MG63 (cell line): ENCODE measurements around the gene CHST6. TPM values are rescaled to one million over a fixed set of nuclear protein-coding genes. Genes with fewer than 3 reads are reported as not detected.
"Not testable (repeated sequence)": the region's sequence is repeated elsewhere in the genome, so short reads cannot be mapped to it uniquely, and the experiment has no call there.

Experiments
- DNase-seq: peaks from one replicate; pipeline ENCODE4 v3.0.0-alpha.2; 2020
- H3K27me3 ChIP-seq: fragments of 250-450 bp; sonication (Bioruptor Pico); 2 replicates; pipeline ENCODE4 v1.5.1; 2020; ENCODE audit warnings: mild to moderate bottlenecking, moderate library complexity
- H3K36me3 ChIP-seq: fragments of 250-450 bp; sonication (Bioruptor Pico); 2 replicates; pipeline ENCODE4 v1.5.1; 2020; ENCODE audit warnings: mild to moderate bottlenecking, moderate library complexity
- H3K4me3 ChIP-seq: fragments of 250-450 bp; sonication (Bioruptor Pico); 2 replicates; pipeline ENCODE4 v1.5.1; 2020; ENCODE audit warnings: mild to moderate bottlenecking, moderate library complexity
- H3K9me3 ChIP-seq: fragments of 250-450 bp; sonication (Bioruptor Pico); 2 replicates; pipeline ENCODE4 v1.5.1; 2020; ENCODE audit warnings: mild to moderate bottlenecking, moderate library complexity
- total RNA-seq: library from RNA; depleted of rRNA; stranded (reverse); fragments of >200 nt; shearing (Covaris generic); gene quantifications from 2 replicates; pipeline ENCODE4 v1.2.3, GENCODE V29; 2014; ENCODE audit warnings: low replicate concordance; rRNA removed

Gene CHST6
- total RNA-seq, 1 experiment from 2014 or later: not detected

DNA sequence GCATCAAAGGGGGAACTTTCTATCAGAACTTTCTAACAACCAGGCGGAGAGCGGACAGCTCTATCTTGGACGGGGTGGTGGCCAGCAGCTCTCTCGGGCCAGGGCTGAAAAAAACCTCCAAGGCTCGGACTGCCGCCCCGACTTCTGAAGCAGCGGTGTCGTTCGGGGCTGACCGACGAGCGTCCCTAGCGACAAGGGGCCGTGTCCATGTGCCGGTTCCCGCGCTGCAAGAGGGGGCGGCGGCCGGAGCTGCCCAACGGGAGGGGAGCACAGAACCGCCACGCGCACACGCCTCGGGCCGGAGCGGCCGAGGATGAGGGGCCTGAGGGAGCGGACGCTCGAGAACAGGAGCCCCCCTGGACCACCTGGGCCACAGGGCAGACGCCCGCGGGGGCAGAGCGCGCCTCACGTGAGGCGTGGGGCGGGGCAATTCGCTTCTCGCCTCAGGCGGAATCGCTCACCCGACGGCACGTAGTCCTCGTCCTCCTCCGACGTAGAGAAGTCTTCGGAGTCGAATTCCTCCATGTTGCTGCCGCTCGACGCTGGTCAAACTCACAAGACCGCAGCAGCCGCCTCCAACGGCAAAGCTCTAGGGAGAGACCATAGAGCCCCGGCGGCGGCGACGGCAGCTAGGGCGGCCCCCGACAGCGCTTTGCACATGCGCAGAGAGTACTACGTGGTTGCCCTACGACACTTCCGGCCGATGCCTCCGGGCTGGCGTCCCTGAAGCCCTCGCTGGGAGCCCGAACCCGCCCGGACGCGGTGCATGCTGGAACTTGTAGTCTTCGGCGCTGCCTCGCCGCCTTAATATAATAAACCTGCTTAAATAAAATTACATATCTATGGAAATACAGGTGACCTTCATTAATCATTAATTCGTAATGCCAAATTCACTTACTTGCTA lies 62.2 kb downstream of the CHST6 start, which contains the start of gene CFDP1:
CFDP1 (minus strand) TSS at position 676 of the 904 bp plus-strand sequence; CDS start at position 525, 151 bp downstream.
- DNase-seq: peak; percentile 91

DNA sequence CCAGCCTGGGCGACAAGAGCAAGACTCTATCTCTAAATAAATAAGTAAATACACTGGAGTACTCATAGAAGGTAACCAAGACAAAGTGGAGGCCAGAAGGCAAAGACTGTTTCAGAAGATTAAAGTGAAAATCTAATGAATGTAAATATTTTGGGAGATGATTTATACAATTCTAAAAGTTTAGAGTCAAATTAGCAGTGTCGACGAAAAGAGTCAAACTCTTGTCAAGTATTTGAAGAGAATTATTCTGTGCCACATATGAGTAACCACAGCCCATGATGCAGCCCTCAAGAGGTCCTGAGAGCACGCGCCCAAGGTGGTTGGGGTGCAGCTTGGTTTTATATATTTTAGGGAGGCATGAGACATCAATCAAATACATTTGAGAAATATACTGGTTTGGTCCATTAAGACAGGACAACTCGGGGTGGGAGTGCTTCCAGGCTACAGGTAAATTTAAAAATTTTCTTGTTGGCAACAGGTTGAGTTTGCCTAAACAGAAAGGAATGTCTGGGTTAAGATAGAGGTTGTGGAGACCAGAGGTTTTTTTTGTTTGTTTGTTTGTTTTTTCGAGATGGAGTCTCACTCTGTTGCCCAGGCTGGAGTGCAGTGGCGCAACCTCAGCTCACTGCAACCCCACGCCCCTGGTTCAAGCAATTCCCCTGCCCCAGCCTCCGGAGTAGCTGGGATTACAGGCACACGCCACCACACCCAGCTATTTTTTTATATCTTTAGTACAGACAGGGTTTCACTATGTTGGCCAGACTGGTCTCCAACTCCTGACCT lies 65.4 kb downstream of the CHST6 start:
- DNase-seq: no peak
- H3K27me3 ChIP-seq: no peaks in the 10 kb centered on the region
- H3K4me3 ChIP-seq: no peak overlapping the region
- no peaks in the 10 kb centered on the region for H3K36me3 ChIP-seq
- H3K9me3 ChIP-seq: no peaks in the 10 kb centered on the region

More for the DNA sequence above, 62.2 kb downstream of the CHST6 start, which contains the start of gene CFDP1:
- Histone ChIP-seq H3K9me3 (no peaks in the 10 kb centered on the region), H3K27me3 (no peaks in the 10 kb centered on the region), H3K36me3 (no peaks in the 10 kb centered on the region), H3K4me3 (peak within 1 kb of the TSS; percentile 69)

DNA sequence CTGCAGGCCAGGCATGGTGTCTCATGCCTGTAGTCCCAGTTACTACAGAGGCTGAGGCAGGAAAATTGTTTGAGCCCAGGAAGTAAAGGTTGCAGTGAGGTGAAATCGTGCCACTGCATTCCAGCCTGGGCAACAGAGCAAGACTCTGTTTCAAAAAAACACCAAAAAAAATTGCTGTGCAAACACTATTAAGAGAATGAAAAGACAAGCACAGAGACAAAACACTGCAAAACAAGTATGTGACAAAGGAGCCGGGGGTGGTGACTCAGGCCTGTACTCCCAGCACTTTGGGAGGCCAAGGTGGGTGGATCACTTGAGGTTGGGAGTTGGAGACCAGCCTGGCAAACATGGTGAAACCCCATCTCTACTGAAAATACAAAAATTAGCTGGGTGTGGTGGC lies 68.7 kb downstream of the CHST6 start:
- not testable (repeated sequence) for H3K27me3 ChIP-seq, H3K4me3 ChIP-seq, H3K36me3 ChIP-seq, H3K9me3 ChIP-seq
- DNase-seq: peak; percentile 19

DNA sequence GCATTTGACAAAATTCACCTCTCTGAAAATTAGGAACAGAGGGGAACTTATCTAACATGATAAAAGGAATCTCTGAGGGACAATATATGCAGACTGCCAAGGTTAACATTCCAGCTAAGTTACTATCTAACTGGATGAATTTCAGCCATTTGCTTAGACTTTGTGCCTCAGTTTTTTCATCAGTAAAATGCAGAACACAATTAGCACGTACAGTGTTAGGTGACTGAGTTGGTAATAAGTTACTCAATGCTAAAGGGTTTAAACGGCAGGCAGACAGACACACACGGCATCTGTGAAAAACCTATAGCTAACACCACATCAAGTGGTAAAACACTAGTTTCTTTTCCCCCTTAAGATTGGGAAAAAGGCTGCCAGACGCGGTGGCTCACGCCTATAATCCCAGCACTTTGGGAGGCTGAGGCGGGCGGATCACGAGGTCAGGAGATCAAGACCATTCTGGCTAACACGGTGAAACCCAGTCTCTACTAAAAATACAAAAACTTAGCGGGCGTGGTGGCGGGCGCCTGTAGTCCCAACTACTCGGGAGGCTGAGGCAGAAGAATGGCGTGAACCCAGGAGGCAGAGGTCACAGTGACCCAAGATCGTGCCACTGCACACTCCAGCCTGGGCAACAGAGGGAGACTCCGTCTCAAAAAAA lies 71.0 kb downstream of the CHST6 start:
- not testable (repeated sequence) for H3K27me3 ChIP-seq, DNase-seq, H3K9me3 ChIP-seq, H3K36me3 ChIP-seq, H3K4me3 ChIP-seq

DNA sequence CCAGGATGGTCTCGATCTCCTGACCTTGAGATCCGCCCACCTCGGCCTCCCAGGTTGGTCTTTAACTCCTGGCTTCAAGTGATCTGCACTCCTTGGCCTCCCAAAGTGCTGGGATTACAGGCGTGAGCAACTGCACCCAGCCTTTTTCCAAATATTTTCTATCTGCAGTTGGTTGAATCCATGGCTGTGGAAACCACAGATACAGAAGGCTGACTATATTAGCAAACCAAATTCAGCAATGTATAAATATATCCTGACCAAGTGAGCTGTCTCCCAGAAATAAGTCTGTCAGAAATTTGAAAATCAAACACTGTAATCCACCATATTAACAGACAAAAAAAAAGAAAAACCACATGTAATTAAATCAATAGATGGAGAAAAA lies 71.5 kb downstream of the CHST6 start:
- H3K4me3 ChIP-seq: no peak overlapping the region
- H3K36me3 ChIP-seq: no peaks in the 10 kb centered on the region
- H3K27me3 ChIP-seq: no peaks in the 10 kb centered on the region
- no peak for DNase-seq
- no peaks in the 10 kb centered on the region for H3K9me3 ChIP-seq

Other genes starting within 250 kb of the CHST6 start
- 52.7 and 54.6 TPM in 2 replicates for gene BCAR1, start 243.8 kb downstream of the CHST6 start, total RNA-seq
- gene CFDP1, start 61.9 kb downstream of the CHST6 start, total RNA-seq: 21.2 and 23.2 TPM in 2 replicates
- gene TMEM170A, start 30.8 kb downstream of the CHST6 start, total RNA-seq: 1.3 and 8.0 TPM in 2 replicates
- gene CHST5, start 40.7 kb upstream of the CHST6 start, total RNA-seq: not detected in 2 replicates
- gene TMEM231, start 60.8 kb upstream of the CHST6 start, total RNA-seq: 6.0 and 8.8 TPM in 2 replicates
- 17.3 and 70.4 TPM in 2 replicates for gene GABARAPL2, start 70.9 kb upstream of the CHST6 start, total RNA-seq
- gene ADAT1, start 127.8 kb upstream of the CHST6 start, total RNA-seq: 12.5 and 29.6 TPM in 2 replicates
- gene KARS1, start 152.2 kb upstream of the CHST6 start, total RNA-seq: 161 and 178 TPM in 2 replicates
- gene TERF2IP, start 152.3 kb upstream of the CHST6 start, total RNA-seq: 6.3 and 11.9 TPM in 2 replicates
- gene CPHXL2, start 181.6 kb upstream of the CHST6 start, total RNA-seq: not detected in 2 replicates
- not detected in 2 replicates for gene DUXB, start 206.0 kb upstream of the CHST6 start, total RNA-seq
- not detected in 2 replicates for gene CPHXL, start 231.0 kb upstream of the CHST6 start, total RNA-seq